Mucosa of descending colon (tissue), 3 donors: ENCODE measurements around the gene BRCA2. TPM values are rescaled to one million over a fixed set of nuclear protein-coding genes. Genes with fewer than 3 reads are reported as not detected.

ENCODE experiments used
- ATAC-seq: fragments of 200-7000 bp; cut with Tn5 transposase; one replicate; pipeline ENCODE4 v1.9.1; 2020; ENCODE audit warnings: mild to moderate bottlenecking, moderate library complexity
- DNase-seq, 3 donors: peaks; one replicate each; pipeline ENCODE4 v3.0.0-alpha.2; 2020
- H3K36me3 ChIP-seq: fragments of 200-600 bp; one replicate; pipeline ENCODE4 v1.8.0; 2021; ENCODE audit warnings: low read depth, mild to moderate bottlenecking
- H3K4me1 ChIP-seq: fragments of 200-600 bp; one replicate; pipeline ENCODE4 v1.8.0; 2021; ENCODE audit warnings: low read depth, mild to moderate bottlenecking
- H3K4me3 ChIP-seq: fragments of 200-600 bp; one replicate; pipeline ENCODE4 v1.8.0; 2021; ENCODE audit warnings: mild to moderate bottlenecking
- H3K9me3 ChIP-seq: fragments of 200-600 bp; one replicate; pipeline ENCODE4 v1.8.0; 2021; ENCODE audit warnings: mild to moderate bottlenecking
- intact Hi-C, 2 donors: fragments of 100-400 bp; cut with DNase I in 1 of 2; cut with micrococcal nuclease in 1 of 2; formaldehyde crosslinking; loops; one replicate each; pipeline versions ENCODE4 v1.11.0 to v1.11.1; 2022; cut with DNase I, micrococcal nuclease
- long read RNA-seq, 2 donors: library from polyadenylated mRNA; unstranded; transcript quantifications; one replicate each; pipeline ENCODE4 v2.0.0, GENCODE V29; 2019 to 2021
- total RNA-seq, 3 donors: library from RNA; stranded (reverse); fragmentation: NEBNext Ultra II Directional in 2 of 3; extraction: Animal tissue kit (Norgen Biotek cat#: 25700) in 2 of 3; gene quantifications; one replicate each; pipeline versions ENCODE4 v1.2.1 to v1.2.4, GENCODE V29; 2021 to 2023
- TF ChIP-seq, protein P1 (sequence below): fragments of 200-600 bp; IDR thresholded peaks from one replicate; pipeline ENCODE4 v1.8.0; 2022; ENCODE audit warnings: antibody characterized with exemption, mild to moderate bottlenecking
- donor health status: DM: no; HTN: no; CAD: no; lungs with moderate emphysema.
- donor health status: DM: no; HTN: no; CAD: no.
- donor health status: DM: no; HTN: yes; CAD: no.

Gene BRCA2, protein sequence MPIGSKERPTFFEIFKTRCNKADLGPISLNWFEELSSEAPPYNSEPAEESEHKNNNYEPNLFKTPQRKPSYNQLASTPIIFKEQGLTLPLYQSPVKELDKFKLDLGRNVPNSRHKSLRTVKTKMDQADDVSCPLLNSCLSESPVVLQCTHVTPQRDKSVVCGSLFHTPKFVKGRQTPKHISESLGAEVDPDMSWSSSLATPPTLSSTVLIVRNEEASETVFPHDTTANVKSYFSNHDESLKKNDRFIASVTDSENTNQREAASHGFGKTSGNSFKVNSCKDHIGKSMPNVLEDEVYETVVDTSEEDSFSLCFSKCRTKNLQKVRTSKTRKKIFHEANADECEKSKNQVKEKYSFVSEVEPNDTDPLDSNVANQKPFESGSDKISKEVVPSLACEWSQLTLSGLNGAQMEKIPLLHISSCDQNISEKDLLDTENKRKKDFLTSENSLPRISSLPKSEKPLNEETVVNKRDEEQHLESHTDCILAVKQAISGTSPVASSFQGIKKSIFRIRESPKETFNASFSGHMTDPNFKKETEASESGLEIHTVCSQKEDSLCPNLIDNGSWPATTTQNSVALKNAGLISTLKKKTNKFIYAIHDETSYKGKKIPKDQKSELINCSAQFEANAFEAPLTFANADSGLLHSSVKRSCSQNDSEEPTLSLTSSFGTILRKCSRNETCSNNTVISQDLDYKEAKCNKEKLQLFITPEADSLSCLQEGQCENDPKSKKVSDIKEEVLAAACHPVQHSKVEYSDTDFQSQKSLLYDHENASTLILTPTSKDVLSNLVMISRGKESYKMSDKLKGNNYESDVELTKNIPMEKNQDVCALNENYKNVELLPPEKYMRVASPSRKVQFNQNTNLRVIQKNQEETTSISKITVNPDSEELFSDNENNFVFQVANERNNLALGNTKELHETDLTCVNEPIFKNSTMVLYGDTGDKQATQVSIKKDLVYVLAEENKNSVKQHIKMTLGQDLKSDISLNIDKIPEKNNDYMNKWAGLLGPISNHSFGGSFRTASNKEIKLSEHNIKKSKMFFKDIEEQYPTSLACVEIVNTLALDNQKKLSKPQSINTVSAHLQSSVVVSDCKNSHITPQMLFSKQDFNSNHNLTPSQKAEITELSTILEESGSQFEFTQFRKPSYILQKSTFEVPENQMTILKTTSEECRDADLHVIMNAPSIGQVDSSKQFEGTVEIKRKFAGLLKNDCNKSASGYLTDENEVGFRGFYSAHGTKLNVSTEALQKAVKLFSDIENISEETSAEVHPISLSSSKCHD (N-terminal part only)
- 1 to 10 TPM; 1.8 to 4.8 (median 2.5) TPM for total RNA-seq
- long read RNA-seq, donor 1: 0 reads
- long read RNA-seq, donor 2, partial matches to known transcripts: 3 of 5 reads
- long read RNA-seq, donor 2, other reads (novel, unspliced or antisense): 2 of 5 reads

DNA sequence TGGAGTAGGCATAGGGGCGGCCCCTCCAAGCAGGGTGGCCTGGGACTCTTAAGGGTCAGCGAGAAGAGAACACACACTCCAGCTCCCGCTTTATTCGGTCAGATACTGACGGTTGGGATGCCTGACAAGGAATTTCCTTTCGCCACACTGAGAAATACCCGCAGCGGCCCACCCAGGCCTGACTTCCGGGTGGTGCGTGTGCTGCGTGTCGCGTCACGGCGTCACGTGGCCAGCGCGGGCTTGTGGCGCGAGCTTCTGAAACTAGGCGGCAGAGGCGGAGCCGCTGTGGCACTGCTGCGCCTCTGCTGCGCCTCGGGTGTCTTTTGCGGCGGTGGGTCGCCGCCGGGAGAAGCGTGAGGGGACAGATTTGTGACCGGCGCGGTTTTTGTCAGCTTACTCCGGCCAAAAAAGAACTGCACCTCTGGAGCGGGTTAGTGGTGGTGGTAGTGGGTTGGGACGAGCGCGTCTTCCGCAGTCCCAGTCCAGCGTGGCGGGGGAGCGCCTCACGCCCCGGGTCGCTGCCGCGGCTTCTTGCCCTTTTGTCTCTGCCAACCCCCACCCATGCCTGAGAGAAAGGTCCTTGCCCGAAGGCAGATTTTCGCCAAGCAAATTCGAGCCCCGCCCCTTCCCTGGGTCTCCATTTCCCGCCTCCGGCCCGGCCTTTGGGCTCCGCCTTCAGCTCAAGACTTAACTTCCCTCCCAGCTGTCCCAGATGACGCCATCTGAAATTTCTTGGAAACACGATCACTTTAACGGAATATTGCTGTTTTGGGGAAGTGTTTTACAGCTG is at the start of gene BRCA2, which contains the start of gene ZAR1L:
Gene BRCA2 (plus strand): TSS at position 271 of the 790 bp plus-strand sequence. CDS start 953 bp downstream, outside the sequence.
Gene ZAR1L (minus strand): TSS at position 126 of the 790 bp plus-strand sequence. CDS start 3,438 bp downstream, outside the sequence.
- DNase-seq (peak; percentile 92 to 95 (median 93)), ATAC-seq (peak; percentile 99)
- Histone ChIP-seq H3K4me3 (peak within 1 kb of the TSS; percentile 54), H3K36me3 (no peaks in the 10 kb centered on the region), H3K4me1 (peaks cover 5% of the 10 kb centered on the region), H3K9me3 (no peaks in the 10 kb centered on the region)
- TF ChIP-seq, protein P1, sequence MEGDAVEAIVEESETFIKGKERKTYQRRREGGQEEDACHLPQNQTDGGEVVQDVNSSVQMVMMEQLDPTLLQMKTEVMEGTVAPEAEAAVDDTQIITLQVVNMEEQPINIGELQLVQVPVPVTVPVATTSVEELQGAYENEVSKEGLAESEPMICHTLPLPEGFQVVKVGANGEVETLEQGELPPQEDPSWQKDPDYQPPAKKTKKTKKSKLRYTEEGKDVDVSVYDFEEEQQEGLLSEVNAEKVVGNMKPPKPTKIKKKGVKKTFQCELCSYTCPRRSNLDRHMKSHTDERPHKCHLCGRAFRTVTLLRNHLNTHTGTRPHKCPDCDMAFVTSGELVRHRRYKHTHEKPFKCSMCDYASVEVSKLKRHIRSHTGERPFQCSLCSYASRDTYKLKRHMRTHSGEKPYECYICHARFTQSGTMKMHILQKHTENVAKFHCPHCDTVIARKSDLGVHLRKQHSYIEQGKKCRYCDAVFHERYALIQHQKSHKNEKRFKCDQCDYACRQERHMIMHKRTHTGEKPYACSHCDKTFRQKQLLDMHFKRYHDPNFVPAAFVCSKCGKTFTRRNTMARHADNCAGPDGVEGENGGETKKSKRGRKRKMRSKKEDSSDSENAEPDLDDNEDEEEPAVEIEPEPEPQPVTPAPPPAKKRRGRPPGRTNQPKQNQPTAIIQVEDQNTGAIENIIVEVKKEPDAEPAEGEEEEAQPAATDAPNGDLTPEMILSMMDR: no peak
- intact Hi-C loops: loop anchor here in 1 of 2 donors (10.0 kb wide), 1 partner anchor 109 kb away; the partner anchor contains the start of gene N4BP2L1

DNA sequence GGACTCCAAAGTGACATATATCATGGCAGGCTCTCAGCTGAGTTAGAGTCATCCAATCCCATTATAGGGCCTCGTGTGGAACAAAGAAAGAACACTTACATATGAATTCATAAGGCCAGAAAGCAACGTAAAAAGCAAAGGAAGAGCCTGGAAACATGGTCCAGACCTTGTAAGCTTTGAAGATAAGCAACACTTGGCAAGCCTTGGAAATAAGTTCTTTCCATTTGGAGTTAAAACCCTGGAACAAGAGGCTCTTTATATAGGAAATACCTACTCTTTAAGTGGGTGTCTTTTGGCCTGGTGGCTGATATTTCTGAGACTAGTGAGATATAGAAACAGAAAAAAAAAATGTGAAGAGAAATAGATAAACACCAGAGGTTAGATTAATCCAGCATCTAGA is 49.6 kb upstream of the BRCA2 start:
- Histone ChIP-seq H3K36me3 (no peaks in the 10 kb centered on the region), H3K4me3 (no peak overlapping the region), H3K9me3 (no peaks in the 10 kb centered on the region), H3K4me1 (no peaks in the 10 kb centered on the region)
- DNase-seq: no peak
- ATAC-seq: no peak
- intact Hi-C loops: no loop called here
- TF ChIP-seq, protein P1: no peak

DNA sequence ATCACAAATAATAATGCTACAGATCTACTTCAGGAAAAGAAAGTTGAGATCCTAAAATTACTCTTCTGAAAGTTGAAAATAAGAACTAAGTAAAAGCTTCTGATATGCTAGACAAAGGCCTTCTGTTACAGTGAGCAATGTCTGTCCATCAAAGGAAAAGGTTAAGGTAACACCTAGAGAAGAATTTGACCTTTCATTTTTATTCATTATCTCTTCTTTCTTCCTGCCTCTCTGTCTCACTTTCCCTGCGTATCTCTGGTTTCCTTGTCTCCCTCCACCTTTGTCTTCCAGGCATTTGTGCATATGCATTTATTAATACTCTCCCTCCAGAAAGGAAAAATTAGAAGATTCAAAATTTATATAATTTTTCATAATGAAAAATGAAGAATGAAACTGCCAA is 49.2 kb upstream of the BRCA2 start:
- no peaks in the 10 kb centered on the region for H3K9me3 ChIP-seq
- DNase-seq: no peak
- H3K36me3 ChIP-seq: no peaks in the 10 kb centered on the region
- TF ChIP-seq, protein P1: no peak
- intact Hi-C loops: no loop called here
- no peak for ATAC-seq
- H3K4me3 ChIP-seq: no peak overlapping the region
- H3K4me1 ChIP-seq: no peaks in the 10 kb centered on the region

DNA sequence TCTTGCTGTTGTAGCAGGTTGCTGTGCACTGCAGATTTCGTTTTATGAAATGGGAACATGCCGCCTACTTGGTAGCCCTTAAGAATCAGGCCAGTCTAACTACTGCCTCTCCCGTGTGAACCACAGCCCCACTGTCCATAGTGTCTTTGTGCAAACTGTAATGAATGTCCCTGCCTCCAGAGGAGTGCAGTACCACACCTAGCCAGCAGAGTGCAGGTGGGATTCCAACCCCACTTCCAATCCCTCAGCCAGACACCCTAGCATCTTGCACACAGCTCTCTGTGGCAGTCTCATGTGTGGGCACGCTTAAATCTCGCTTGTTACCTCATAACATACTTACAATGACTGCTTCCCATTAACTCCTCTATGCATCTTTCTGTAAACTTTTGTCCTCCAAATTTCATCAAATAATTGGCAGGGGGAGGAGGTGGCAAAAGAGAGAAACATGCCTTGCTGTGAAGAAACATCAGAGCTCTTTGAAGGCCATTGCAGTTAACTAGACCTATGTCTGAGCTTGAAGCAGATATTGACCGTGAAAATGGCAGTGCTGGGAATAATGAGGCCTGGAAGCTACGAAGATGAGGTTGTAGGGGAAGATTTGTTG is 47.4 kb upstream of the BRCA2 start:
- Histone ChIP-seq H3K9me3 (no peaks in the 10 kb centered on the region), H3K36me3 (no peaks in the 10 kb centered on the region), H3K4me3 (no peak overlapping the region), H3K4me1 (no peaks in the 10 kb centered on the region)
- TF ChIP-seq, protein P1: peak; percentile 60
- intact Hi-C loops: no loop called here
- ATAC-seq: peak; percentile 90
- DNase-seq: peak in 2 of 3 donors; percentile 66 to 74
